ENCODE measurements around the gene ELAPOR1. TPM values are rescaled to one million over a fixed set of nuclear protein-coding genes. Genes with fewer than 3 reads are reported as not detected.

Gene ELAPOR1
- total RNA-seq, 1 experiment from 2014 or later: 0.75 TPM

- H3K9me3 Mint-ChIP-seq (ENCODE audit: unreplicated experiment): no peaks in the 10 kb centered on the region
Measured at GRCh38 chr1:109148987-109149561, 35.2 kb downstream of the ELAPOR1 start.

GRCh38 chr1:109149874-109150601 is 36.1 kb downstream of the ELAPOR1 start:
- no peak overlapping the region for H3K4me3 Mint-ChIP-seq (ENCODE audit: unreplicated experiment)
- intact Hi-C loops (cut with micrococcal nuclease; ENCODE audit: unreplicated experiment): no loop called here
- H3K4me1 ChIP-seq: peaks cover 9% of the 10 kb centered on the region; the same call in 1 of the 2 replicates
- H3K36me3 Mint-ChIP-seq (ENCODE audit: insufficient read depth, unreplicated experiment): no peaks in the 10 kb centered on the region
- no peak for TF ChIP-seq CTCF (IDR thresholded peaks at IDR 0.05; ENCODE audit: insufficient read depth in 1 of 2, low read depth in 1 of 2, low read length in 1 of 2, severe bottlenecking in 1 of 2, unreplicated experiment in 1 of 2)
- H3K27me3 Mint-ChIP-seq (ENCODE audit: insufficient read depth, unreplicated experiment): no peaks in the 10 kb centered on the region
- no peaks in the 10 kb centered on the region for H3K27me3 ChIP-seq (replicated peaks; ENCODE audit: control insufficient read depth, insufficient read depth, low read length)
- no peaks in the 10 kb centered on the region for H3K9me3 Mint-ChIP-seq (ENCODE audit: unreplicated experiment)
- H3K4me1 Mint-ChIP-seq (ENCODE audit: low read depth, unreplicated experiment): peaks cover 7% of the 10 kb centered on the region
- H3K36me3 ChIP-seq (ENCODE audit: control insufficient read depth, insufficient read depth, low read length): no peaks in the 10 kb centered on the region
- POLR2A ChIA-PET: no interaction called here
- no peaks in the 10 kb centered on the region for H3K9me3 ChIP-seq
- no peak for DNase-seq
- no peak overlapping the region for H3K4me3 ChIP-seq (ENCODE audit: low read depth, low read length)
- BruUV-seq (replicated peaks): no TSS peak
- CTCF ChIA-PET: no interaction called here
- no peak overlapping the region for H3K27ac Mint-ChIP-seq (ENCODE audit: unreplicated experiment)

More at GRCh38 chr1:109148987-109149561, 35.2 kb downstream of the ELAPOR1 start:
- BruUV-seq (replicated peaks): no TSS peak
- Histone ChIP-seq H3K27me3 (replicated peaks; ENCODE audit: control insufficient read depth, insufficient read depth, low read length) (no peaks in the 10 kb centered on the region), H3K36me3 (ENCODE audit: control insufficient read depth, insufficient read depth, low read length) (no peaks in the 10 kb centered on the region), H3K9me3 (no peaks in the 10 kb centered on the region), H3K4me3 (ENCODE audit: low read depth, low read length) (no peak overlapping the region), H3K4me1 (peaks cover 9% of the 10 kb centered on the region; the same call in 1 of the 2 replicates)
- CTCF ChIA-PET: no interaction called here
- Mint-ChIP-seq H3K27me3 (ENCODE audit: insufficient read depth, unreplicated experiment) (no peaks in the 10 kb centered on the region), H3K4me1 (ENCODE audit: low read depth, unreplicated experiment) (peaks cover 7% of the 10 kb centered on the region), H3K27ac (ENCODE audit: unreplicated experiment) (no peak overlapping the region), H3K36me3 (ENCODE audit: insufficient read depth, unreplicated experiment) (no peaks in the 10 kb centered on the region), H3K4me3 (ENCODE audit: unreplicated experiment) (no peak overlapping the region)
- no peak for DNase-seq
- POLR2A ChIA-PET: no interaction called here
- intact Hi-C loops (cut with micrococcal nuclease; ENCODE audit: unreplicated experiment): no loop called here
- TF ChIP-seq CTCF (IDR thresholded peaks at IDR 0.05; ENCODE audit: insufficient read depth in 1 of 2, low read depth in 1 of 2, low read length in 1 of 2, severe bottlenecking in 1 of 2, unreplicated experiment in 1 of 2): no peak

- no peaks in the 10 kb centered on the region for H3K27me3 ChIP-seq (replicated peaks; ENCODE audit: control insufficient read depth, insufficient read depth, low read length)
- Mint-ChIP-seq H3K4me1 (ENCODE audit: low read depth, unreplicated experiment) (peaks cover 7% of the 10 kb centered on the region), H3K4me3 (ENCODE audit: unreplicated experiment) (no peak overlapping the region), H3K27me3 (ENCODE audit: insufficient read depth, unreplicated experiment) (no peaks in the 10 kb centered on the region), H3K27ac (ENCODE audit: unreplicated experiment) (no peak overlapping the region), H3K36me3 (ENCODE audit: insufficient read depth, unreplicated experiment) (no peaks in the 10 kb centered on the region), H3K9me3 (ENCODE audit: unreplicated experiment) (no peaks in the 10 kb centered on the region)
- no peak overlapping the region for H3K4me3 ChIP-seq (ENCODE audit: low read depth, low read length)
- no peak for TF ChIP-seq CTCF (IDR thresholded peaks at IDR 0.05; ENCODE audit: insufficient read depth in 1 of 2, low read depth in 1 of 2, low read length in 1 of 2, severe bottlenecking in 1 of 2, unreplicated experiment in 1 of 2)
- H3K36me3 ChIP-seq (ENCODE audit: control insufficient read depth, insufficient read depth, low read length): no peaks in the 10 kb centered on the region
- H3K4me1 ChIP-seq: peaks cover 9% of the 10 kb centered on the region; the same call in 1 of the 2 replicates
- POLR2A ChIA-PET: no interaction called here
- BruUV-seq (replicated peaks): no TSS peak
- intact Hi-C loops (cut with micrococcal nuclease; ENCODE audit: unreplicated experiment): no loop called here
- CTCF ChIA-PET: no interaction called here
- DNase-seq: no peak
- H3K9me3 ChIP-seq: no peaks in the 10 kb centered on the region
Measured at GRCh38 chr1:109151146-109151990, 37.5 kb downstream of the ELAPOR1 start.
